Measurements from ENCODE around the gene GPR12.

Gene GPR12

DNA sequence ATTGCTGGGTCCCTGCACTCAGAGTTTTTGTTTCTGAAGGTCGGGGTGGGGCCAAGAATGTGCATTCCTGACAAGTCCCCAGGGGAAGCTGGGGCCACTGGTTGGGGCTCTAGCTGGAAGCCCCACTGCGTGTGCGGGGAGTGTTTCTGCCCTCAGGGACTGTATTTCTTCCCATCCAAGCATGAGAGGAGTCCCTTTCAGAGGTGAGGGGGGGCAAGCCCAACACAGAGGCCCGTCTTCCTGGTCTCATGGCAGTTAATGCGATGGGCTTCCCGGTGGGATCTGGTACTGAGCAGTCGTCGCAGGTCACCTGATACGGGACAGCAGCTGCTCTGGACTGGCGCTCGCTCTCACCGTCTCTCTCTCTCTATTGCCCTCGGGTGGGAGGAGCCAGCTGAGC is 50.4 kb downstream of the GPR12 start:
- Histone ChIP-seq H4K20me1 (peaks cover 0 to 7% (median 0%) of the 10 kb centered on the region in 11 experiments; a peak in 1 of 22 replicates), H3K27ac (no peak overlapping the region), H3K9me3 (replicated peaks in 1 of 11) (peaks cover 0 to 20% (median 10%) of the 10 kb centered on the region in 11 experiments; a peak in 14 of 22 replicates), H3K27me3 (no peaks in the 10 kb centered on the region), H3K4me3 (no peak overlapping the region), H3K36me3 (no peaks in the 10 kb centered on the region), H3K4me2 (peak overlapping the region in 5 of 11 experiments; percentile 4 to 29 (median 18); a peak in 5 of 22 replicates), H3K4me1 (peaks cover 0 to 12% (median 0%) of the 10 kb centered on the region in 10 experiments; a peak in 5 of 20 replicates), H3K9ac (no peak overlapping the region)
- no peak for TF ChIP-seq Cebpa-rat (IDR thresholded peaks at IDR 0.05)

GRCh38 chr13:26709461-26709860 is 51.1 kb downstream of the GPR12 start:
- H3K4me2 ChIP-seq, result 0 out of 22 replicates have a peak overlapping the region, but pooled peaks of 2 of the 11 experiments have one; percentile 18 to 29
- no peak for TF ChIP-seq Cebpa-rat (IDR thresholded peaks at IDR 0.05)

GRCh38 chr13:26708007-26708297 is 52.6 kb downstream of the GPR12 start:
- H3K4me3 ChIP-seq, result no peak overlapping the region
- no peaks in the 10 kb centered on the region for H3K36me3 ChIP-seq
- H3K4me1 ChIP-seq, result peaks cover 0 to 12% (median 0%) of the 10 kb centered on the region in 10 experiments; a peak in 5 of 20 replicates
- no peaks in the 10 kb centered on the region for H3K27me3 ChIP-seq
- H3K9me3 ChIP-seq (replicated peaks in 1 of 11), result peaks cover 3 to 13% (median 7%) of the 10 kb centered on the region in 11 experiments; a peak in 15 of 22 replicates
- no peak overlapping the region for H3K9ac ChIP-seq
- no peak overlapping the region for H3K4me2 ChIP-seq
- TF ChIP-seq Cebpa-rat (IDR thresholded peaks at IDR 0.05), result no peak
- H4K20me1 ChIP-seq, result peaks cover 0 to 7% (median 0%) of the 10 kb centered on the region in 11 experiments; a peak in 1 of 22 replicates
- H3K27ac ChIP-seq, result no peak overlapping the region

More at GRCh38 chr13:26709461-26709860, 51.1 kb downstream of the GPR12 start:
- Histone ChIP-seq H3K9me3 (replicated peaks in 1 of 11) (peaks cover 0 to 19% (median 10%) of the 10 kb centered on the region in 11 experiments; a peak in 14 of 22 replicates), H3K4me1 (peaks cover 0 to 12% (median 0%) of the 10 kb centered on the region in 10 experiments; a peak in 5 of 20 replicates), H3K27me3 (no peaks in the 10 kb centered on the region), H3K9ac (no peak overlapping the region), H3K4me3 (no peak overlapping the region), H3K36me3 (no peaks in the 10 kb centered on the region), H4K20me1 (peaks cover 0 to 7% (median 0%) of the 10 kb centered on the region in 11 experiments; a peak in 1 of 22 replicates), H3K27ac (no peak overlapping the region)

DNA sequence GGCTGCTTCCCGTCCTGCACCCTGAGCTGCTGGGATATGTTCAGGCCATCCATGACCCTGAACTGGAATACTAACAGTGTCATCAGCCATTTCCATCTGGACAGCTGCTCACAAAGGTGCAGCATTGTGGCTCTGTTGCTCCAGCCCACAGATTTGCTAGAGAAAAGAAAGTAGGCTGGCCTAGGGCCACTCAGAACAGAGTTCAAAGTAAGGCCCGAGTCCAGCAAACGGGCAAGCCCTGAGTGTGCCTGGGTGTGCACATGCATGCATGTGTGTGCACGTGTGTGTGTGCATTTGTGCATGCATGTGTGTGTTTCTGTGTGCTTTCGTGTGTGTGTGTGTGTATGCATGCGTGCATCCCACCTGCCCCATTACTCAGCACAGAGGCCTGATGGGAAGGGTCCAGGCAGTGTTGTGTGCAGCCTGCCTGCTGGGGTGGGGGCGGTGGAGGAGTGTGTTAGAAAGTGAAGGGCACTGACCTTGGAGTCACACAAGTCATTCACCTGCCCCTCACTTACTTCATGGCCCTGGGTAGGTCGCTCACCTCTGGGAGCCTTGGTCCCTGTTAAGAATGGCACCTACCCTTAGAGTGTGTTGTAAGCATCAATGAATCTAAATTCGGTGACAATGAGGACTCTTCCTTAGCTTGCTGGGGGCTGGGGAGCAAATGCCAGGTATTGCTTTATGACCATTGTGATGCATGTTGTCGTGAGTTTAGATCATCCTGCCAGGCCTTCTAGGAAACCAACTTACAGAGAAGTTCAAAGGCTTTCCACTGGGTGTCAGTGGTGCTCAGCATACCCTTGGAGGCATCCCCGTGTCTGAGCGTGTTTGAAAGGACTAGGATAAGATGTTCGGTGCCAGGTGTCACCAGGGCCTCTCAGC is 53.2 kb downstream of the GPR12 start:
- no peaks in the 10 kb centered on the region for H3K27me3 ChIP-seq
- no peak overlapping the region for H3K4me2 ChIP-seq
- no peak overlapping the region for H3K27ac ChIP-seq
- H3K9ac ChIP-seq, result no peak overlapping the region
- H4K20me1 ChIP-seq, result peaks cover 0 to 7% (median 0%) of the 10 kb centered on the region in 11 experiments; a peak in 1 of 22 replicates
- no peaks in the 10 kb centered on the region for H3K36me3 ChIP-seq
- TF ChIP-seq Cebpa-rat (IDR thresholded peaks at IDR 0.05), result no peak
- H3K9me3 ChIP-seq (replicated peaks in 1 of 11), result peaks cover 0 to 13% (median 5%) of the 10 kb centered on the region in 11 experiments; a peak in 9 of 22 replicates
- H3K4me1 ChIP-seq, result peaks cover 0 to 12% (median 0%) of the 10 kb centered on the region in 10 experiments; a peak in 5 of 20 replicates
- no peak overlapping the region for H3K4me3 ChIP-seq

DNA sequence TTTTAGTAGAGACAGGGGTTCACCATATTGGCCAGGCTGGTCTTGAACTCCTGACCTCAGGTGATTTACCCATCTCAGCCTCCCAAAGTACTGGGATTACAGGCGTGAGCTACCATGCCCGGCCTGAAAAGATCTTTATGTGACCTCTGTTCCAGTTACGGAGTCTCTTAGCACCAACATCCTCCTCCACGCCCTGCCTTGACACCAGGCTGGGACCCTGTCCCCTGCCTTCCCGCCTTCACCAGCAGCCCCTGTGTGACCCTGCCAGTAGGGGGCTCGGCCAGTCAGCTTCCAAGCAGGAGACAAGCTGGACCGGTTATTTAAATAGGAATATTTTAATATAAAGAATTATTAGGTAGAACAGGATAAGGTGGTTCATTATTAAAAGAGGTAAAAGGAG is 54.2 kb downstream of the GPR12 start:
- Histone ChIP-seq H3K4me1 (peaks cover 0 to 12% (median 0%) of the 10 kb centered on the region in 10 experiments; a peak in 5 of 20 replicates), H3K36me3 (no peaks in the 10 kb centered on the region), H4K20me1 (peaks cover 0 to 7% (median 0%) of the 10 kb centered on the region in 11 experiments; a peak in 1 of 22 replicates), H3K9me3 (replicated peaks in 1 of 11) (peaks cover 0 to 8% (median 0%) of the 10 kb centered on the region in 11 experiments; a peak in 3 of 22 replicates), H3K4me2 (no peak overlapping the region), H3K9ac (no peak overlapping the region), H3K4me3 (no peak overlapping the region), H3K27ac (no peak overlapping the region), H3K27me3 (no peaks in the 10 kb centered on the region)
- TF ChIP-seq Cebpa-rat (IDR thresholded peaks at IDR 0.05), result no peak

- Histone ChIP-seq H3K9ac (no peak overlapping the region), H4K20me1 (peaks cover 0 to 7% (median 0%) of the 10 kb centered on the region in 11 experiments; a peak in 1 of 22 replicates), H3K4me1 (peaks cover 0 to 12% (median 0%) of the 10 kb centered on the region in 10 experiments; a peak in 5 of 20 replicates), H3K9me3 (replicated peaks in 1 of 11) (peaks cover 0 to 8% (median 0%) of the 10 kb centered on the region in 11 experiments; a peak in 3 of 22 replicates), H3K4me2 (no peak overlapping the region), H3K4me3 (no peak overlapping the region), H3K27ac (no peak overlapping the region), H3K36me3 (no peaks in the 10 kb centered on the region), H3K27me3 (no peaks in the 10 kb centered on the region)
- TF ChIP-seq Cebpa-rat (IDR thresholded peaks at IDR 0.05), result no peak
Measured at GRCh38 chr13:26705536-26705935, 55.0 kb downstream of the GPR12 start.
